Skin of body (tissue), 2 donors: ENCODE results near the gene AFTPH. TPM values are rescaled to one million over a fixed set of nuclear protein-coding genes. Genes with fewer than 3 reads are reported as not detected.

ENCODE experiments used
- DNase-seq: peaks from one replicate; lab custom pipeline; 2025; lab: John Stamatoyannopoulos, UW
- total RNA-seq: library from RNA; depleted of rRNA; stranded (reverse); fragments of >200 nt; gene quantifications from one replicate; pipeline ENCODE4 v1.2.3, GENCODE V29; 2014

Gene AFTPH
- total RNA-seq, 1 donor from 2014 or later, result 55.1 TPM

DNA sequence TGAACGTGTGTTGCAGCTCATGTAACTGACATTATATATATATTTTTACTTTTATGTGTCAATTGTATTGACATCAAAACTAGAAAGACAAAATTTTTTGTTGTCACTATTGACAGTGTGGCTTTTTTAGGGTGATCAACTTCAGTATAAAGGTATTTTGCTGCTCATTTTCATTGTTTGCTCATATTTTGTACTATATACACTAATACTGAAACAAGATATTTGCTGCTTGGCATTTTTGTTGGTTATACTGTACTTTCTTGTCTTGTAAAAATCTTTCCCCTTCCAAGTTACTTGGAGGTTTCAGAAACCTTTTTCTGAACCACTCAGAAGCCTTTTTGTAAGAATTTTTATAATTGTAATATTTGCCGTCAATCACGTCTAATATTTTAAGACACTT, 16.5 kb downstream of the AFTPH start:
- no peak for DNase-seq

DNA sequence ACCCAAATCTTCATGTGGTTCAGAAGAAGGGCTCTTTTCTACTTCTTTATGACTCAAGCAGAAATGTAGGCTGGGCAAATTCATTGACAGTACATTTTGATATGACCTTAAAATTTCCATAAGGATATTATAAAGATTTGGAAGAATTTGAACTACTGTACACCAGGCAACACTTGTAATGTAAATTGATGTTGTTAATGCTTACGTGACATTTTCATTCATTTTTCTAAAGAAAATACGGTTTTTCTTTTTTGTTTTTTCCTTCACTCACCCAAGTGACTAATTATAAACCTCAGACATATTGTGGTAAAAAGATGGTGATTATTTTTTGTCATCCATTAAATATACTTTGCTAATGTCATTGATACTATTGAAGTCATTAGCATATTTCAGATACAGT, 17.4 kb downstream of the AFTPH start:
- no peak for DNase-seq

DNA sequence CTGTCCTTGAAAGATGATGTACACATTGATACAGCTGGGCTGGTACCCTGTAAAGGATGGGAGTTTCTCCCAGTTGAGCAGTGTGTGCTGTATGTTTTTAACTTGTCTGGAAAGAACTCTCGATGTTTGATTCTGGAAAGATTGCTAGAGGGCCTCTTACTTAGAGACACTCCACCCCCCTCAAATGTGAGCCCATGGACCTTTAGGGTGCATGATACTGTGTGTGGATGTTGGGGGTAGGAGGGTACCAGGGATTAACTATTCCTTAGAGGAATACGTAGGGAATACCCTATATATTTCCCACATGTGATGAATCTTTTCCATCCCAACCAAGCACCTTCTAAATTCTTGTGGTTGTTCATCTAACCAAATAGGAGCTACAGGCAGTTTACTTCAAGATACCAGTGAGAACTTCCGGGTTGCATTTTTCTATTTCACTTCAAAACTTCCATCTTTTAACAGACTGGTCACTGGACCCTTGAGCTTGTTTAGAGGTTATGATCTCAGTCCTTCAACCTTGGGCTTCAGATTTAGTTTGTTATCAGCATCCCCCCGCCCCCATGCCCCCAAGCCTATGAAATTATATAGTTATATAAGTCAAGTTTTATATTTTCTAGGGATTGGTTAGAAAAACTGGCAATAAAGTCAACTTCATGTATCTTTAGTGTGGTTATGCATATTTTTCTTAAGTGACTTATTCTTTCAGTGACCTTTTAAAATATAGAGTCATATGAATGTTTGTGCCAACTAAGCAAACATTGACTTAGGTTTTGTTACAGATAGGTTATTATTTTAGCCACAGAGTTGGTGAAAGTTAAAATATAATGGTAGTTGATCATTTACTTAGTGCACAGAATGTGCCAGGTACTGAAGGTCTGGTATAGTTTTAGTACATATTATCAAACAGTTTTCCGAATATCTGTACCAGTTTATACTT, 18.2 kb downstream of the AFTPH start:
- no peak for DNase-seq

DNA sequence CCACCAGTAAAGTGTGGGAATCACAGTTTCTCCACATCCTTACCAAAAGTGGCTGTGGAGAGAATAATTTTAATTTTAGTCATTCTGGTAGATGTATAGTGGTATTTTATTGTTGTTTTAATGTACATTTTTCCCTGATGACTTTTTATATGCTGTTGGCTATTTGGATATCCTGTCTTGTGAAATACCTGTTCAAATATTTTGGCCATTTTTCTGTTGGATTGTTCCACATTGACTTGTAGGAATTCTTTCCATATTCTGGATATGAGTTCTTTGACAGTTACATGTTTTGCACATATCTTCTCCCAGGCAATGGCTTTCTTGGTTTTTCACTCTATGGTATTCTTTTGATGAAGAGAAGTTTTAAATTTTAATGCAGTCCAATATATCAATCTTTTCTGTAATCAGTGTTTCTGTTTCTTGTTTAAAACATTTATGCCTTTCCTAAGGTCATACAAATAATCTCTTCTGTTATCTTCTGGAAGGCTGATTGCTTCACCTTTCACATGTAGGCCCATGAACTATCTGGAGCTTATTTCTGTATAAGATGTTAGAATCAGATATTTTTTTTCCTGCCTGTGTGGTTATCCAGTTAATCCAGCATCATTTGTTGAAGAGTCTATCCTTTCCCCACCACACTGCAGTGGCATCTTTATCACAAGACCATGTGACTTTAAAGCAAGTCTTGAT, 19.0 kb downstream of the AFTPH start:
- DNase-seq, result no peak

DNA sequence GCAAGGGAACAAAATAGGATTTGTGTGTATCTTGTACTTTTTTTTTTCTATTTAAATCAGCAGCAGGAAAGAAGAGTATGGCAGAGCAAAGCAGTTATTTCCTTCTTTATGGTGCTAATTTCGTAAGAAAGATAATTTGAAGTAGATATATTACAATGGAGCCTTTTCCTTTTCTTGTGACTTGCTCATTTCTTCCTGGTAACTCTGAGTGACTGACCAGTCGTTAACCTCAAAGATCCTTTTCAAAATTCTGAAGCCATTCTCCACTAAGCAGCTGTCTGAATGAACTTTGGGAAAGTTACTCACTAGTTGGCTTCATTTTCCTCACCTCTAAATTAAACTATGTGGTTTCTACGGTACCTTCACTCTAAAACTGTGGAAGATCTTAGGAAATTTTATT, 24.6 kb downstream of the AFTPH start:
- no peak for DNase-seq

DNA sequence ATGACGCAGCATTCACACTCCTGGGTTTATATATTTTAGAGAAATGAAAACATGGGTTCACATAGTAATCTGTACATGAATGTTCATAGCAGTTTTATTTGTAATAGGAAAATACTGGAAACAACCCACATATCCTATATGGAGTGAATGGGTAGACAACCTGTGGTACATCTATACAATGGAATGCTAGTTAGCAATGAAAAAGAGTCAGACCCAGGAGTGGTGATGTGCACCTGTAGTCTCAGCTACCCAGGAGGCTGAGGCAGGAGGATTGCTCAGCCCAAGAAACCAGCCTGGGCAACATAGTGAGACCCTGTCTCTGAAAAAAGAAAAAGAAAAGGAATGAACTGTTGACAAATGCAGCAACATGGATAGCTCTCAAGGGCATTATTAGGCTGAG, 25.9 kb downstream of the AFTPH start:
- no peak for DNase-seq

DNA sequence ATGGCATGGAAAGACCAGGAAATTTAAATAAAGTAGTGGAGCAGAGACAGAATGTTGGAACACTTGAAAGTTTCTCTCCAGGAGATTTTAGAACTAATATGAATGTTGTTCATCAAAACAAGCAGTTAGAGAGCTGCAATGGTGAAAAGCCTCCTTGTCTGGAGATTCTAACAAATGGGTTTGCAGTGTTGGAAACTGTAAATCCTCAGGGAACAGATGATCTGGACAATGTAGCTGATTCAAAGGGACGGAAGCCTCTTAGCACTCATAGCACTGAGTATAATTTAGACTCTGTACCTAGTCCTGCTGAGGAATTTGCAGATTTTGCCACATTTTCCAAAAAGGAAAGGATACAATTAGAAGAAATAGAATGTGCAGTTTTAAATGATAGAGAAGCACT, 27.7 kb downstream of the AFTPH start:
- DNase-seq, result no peak

DNA sequence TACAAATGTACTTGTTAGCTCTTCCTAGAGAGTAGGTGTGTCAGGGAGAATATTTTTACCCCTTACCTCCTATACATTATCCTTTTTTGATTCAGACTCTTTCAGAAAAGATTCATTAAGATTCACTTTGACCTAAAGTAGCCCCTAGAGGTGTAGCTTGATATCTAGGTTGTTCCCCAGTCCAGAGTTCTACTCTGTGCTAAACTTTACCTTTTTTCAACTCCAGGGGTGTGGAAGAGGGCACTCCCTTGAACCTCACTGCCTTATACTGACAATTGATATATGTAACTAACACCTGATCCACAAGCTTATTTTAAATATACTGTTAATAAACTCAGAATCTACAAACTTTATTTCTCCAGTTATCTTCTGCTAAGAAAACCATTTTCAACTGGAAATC, 30.0 kb downstream of the AFTPH start:
- no peak for DNase-seq

DNA sequence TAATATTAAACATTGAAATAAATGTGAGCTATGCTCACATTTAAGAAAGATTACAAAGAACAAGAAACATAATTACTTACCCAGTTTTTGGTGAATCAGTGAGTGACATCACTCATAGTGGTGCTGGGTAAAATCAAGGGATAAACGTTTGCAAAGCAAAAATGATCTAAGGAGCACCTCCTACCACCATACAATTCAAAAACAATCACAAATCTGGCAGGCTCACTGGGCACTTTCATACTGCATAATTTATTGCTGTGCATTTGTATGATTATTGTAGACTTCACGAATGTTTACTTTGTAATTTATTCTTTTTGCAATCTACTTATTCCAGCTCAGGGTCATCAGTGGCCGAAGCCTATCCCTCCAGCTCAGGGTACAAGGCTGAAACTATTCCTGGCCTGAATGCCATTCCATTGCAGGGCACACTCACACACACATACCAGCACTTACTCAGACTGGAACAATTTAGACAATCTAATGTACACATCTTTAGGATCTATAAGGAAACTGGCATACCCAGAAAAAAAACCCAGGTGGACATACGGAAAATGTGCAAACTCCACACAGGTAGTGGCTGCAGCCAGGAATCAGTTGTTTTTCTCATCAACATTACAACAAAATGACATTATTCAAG, 34.4 kb downstream of the AFTPH start:
- no peak for DNase-seq

DNA sequence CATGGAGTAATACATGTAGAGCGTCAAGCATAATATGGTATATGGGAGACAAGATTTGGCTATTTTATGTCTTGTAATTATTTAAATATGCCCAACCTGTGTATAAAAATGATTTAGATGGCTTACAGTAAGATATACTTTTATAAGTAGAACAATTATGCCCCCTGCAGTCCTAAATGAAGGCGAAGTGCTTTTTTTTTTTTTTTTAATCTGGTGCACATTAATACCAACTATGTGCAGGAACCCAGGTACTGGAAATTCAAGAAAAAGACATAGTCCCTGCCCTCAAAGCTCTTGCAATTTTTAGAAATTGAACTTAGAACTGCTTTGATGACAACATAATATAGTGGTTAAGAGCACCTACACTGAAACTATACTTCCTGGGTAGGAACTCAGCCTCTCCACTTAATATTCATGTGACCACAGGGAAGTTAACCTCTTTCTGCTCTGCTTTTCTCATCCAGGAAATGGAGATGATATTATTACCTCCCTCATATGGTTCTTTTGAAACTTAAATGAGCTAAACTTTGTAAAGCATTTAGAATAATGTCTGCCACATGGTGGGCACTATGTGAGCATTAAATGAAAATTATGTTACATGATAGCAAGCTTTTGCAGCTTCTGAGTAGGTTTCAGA, 38.1 kb downstream of the AFTPH start:
- DNase-seq, result peak; percentile 4

DNA sequence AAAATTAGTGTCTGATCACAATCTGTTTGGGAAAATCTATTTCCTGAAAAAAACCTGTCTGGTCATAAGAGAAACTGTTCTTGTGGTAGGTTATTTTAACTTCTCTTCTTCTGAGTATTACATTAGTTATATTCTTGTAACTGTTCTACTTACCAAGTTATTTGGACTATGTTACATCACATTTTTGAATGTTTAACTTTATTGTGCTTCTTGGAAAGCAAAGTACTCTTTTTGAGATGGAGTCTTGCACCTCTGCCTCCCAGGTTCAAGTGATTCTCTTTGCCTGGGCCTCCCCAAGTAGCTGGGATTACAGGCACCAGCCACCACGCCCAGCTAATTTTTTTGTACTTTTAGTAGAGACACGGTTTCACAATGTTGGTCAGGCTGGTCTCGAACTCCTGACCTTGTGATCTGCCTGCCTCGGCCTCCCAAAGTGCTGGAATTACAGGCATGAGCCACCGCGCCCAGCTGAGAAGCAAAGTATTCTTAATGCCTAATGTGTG, 39.4 kb downstream of the AFTPH start:
- DNase-seq, result no peak

DNA sequence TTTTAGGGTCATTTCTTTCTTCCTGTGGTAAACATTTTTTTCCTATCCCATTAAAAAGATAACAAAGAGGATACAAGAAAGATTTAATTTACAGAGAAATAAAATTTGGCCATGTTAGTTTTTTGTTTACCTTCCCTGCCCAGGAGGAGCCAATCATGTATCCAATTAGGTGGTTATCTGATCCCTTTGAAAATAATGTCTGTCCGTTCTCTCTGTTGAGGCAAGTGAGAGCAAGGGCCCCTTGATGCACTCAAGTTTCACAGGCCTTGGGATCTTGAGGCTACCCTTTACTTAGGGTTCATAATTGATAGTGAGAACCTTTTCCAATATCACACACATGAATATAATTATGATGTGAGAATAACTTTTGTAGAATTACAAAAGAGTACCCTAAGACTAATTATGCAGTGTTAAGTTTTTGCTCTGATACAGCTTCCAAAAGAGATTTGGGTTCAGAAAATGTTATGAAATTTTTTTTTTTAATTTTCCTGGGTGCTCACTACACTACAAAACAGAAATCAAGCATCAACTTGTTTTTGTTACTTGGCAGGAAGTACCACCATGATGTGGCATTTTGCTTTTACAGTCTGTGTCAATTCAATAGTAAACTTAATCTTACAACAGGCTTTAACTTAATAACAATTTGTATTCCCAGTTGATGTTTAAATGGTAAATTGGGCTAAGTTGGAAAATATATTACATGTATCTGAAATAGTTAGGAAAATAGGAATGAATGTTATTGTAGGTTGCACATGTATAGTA, 42.0 kb downstream of the AFTPH start:
- DNase-seq, result no peak

DNA sequence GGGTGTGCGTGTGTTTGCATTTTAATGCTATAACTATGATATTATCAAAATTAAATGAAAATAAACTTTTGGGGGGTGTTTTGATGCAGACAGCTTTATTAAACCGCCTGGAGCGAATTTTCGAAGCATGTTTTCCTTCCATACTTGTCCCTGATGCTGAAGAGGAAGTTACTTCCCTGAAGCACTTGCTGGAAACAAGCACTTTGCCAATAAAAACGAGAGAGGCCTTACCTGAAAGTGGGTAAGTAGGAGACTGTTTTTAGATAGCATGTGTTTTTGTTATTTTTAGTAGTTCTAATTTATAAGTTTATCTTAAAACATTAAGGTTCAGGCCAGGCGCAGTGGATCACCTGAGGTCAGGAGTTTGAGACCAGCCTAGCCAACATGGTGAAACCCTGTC, 43.3 kb downstream of the AFTPH start:
- no peak for DNase-seq

DNA sequence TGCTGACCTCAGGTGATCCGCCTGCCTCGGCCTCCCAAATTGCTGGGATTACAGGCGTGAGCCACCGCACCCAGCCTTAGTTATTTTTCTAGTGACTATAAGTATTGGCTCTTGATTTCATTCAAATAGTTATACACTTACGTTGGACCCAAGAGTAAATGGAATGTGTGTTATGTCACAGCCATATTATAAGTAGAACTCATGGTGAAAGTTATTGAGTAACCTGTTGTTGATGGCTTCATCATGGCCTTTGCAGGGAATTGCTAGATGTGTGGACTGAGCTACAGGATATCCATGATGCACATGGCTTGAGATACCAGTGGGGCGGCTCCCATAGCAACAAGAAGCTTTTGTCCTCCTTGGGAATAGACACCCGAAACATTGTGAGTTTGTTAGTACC, 44.7 kb downstream of the AFTPH start:
- no peak for DNase-seq

DNA sequence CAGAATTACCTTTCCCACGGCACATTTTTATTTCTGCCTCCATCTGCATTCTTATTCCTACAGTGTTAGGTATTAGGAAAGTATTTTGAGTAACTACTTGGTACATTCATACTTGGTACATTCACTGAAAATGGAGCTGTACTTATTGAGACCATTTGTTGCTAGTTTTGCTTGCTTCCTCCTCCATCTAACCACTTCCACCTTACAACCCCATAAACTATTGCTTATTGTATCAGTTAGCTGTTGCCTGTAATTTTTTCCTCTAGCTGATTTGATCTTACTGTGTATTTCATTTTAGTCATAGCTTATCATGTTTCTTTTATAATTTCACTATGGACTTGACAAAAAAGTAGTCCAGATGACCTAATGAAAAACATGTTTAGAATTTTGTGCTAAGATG, 50.7 kb downstream of the AFTPH start:
- DNase-seq, result no peak

DNA sequence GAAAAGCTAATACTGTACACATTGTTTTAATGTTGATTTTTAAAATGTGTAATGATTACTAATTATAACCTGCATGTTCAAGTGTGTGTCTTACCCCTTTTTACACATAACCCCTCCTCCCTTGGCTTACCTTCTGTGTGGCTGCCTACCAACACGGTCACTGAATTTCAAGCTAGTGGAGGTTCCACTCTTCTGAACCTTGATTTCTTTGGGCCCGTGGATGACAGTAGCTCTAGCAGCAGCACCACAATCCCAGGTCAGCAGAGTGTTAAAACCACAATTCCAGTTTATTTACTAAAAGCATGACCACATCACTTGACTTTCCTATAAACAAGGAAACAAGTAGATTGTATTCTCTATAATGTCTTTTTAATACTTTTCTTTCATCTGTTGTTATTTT, 56.9 kb downstream of the AFTPH start:
- DNase-seq, result no peak

DNA sequence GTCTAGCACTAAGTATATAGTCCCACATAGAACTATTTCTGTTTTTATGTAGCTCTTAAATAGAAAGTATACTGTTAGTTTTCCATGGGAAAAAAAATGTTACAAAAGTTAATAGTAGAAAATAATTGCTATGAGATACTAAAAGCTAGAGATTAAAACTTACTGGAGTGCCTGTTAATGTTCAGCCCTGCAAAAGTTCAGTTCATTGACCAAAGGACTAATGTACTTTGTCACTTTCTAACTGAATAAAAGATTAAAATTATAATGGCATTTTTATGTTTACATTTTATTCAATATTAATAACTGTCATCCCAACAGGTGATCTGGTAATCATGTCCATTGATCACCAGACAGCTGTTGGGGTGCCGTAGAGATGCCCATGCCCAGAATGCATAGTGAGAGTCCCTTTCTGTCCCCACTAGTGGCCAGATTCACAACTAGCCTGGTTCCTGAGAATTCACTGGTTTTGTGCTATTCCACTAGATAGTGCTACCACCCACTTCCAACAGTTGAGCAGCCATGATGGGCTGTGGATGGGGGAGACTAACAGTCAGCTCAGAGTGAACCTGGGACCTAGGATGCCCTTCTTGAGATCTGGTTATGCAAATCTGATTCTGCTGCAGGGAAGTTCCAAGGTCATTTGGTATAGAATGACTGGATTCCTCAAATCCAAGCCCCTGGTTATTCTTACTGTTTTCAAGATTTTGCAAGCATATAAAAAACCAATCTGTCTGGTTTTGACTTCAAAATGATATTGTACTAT, 57.8 kb downstream of the AFTPH start:
- no peak for DNase-seq

DNA sequence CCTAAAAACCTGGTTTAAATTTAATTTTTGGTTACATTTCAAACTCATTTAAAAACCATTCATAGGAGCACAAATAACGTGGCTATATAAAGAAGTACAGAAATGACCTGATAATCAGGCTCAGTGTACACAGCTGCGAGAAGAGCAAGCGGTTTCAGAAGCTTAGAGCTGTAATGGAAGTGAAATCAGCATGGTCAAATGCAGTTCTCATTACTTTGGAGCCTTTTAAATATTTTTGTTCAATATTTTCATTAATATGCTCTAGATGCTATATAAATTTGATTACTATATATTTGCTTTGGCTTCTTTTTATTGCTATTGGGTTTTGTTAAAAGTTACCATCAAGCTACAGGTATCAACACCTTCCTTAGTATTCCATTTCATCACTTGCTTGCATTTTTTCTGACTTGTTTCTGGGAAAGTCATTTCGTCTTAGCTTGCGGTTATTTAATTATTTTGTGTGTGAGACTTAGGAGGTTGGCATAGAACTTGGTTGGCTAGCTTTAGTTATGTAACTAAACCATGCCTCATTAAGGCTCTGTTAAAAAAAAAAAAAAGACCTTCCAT, 58.7 kb downstream of the AFTPH start:
- DNase-seq, result no peak

DNA sequence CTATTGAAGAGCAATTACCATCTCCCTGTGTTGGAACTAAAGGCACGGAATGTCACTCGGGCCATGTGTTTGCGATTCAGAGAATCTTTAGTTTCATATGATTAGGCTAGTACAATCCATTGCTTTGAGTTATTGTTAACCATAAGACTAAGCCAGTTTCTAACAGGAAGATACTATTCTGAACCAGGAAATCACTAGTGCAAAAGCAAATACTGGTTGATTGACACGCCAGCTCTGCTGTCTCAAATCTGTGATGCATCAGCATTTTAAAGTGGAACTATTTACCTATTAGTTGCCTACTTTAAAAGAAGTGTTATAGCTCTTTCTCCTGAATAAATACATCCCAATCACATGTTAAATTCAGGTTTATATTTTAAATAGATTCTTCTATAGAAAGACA, 61.9 kb downstream of the AFTPH start:
- DNase-seq, result no peak
